C4-2B (cell line): ENCODE results near the gene TMPRSS6.

Experiments used
- H3K27ac ChIP-seq: fragments of 450-650 bp; 2 replicates; pipeline ENCODE4 v1.5.1; 2017
- ZFX ChIP-seq: fragments of 450-650 bp; IDR thresholded peaks from 2 replicates; pipeline ENCODE4 v1.6.1; 2017
- TF ChIP-seq, protein P1 (sequence below): fragments of 450-650 bp; conservative IDR thresholded peaks from 2 replicates; pipeline ENCODE4 v1.5.1; 2017; ENCODE audit warnings: mild to moderate bottlenecking

TMPRSS6 gene

DNA sequence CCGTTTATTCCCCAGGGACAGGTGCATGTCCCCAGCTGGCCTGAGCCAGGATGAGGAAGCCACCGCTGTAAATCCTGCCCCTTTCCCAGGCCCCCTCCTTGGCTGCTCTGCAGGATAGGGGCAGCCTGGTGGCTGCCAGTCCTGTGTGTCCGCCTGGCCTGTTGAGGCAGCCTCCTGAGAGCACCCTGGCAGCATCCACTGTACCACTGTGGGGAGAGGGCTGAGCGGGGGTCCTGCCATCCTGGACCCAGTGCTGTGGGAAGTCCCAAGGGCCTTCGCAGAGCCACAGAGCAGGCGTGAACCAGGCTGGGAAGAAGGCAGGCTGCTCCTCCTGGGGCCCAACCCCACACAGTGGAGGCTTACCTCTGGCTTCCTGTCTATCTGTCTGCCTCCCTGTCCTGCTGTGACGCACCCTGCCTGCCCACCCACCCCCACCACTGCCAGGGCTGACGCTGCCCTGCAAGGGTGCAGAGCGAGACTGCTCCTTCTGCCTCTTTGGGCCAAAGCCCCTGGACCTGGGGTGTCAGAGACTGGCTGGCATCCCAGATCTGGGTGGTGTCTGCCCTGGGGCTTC is 49.5 kb downstream of the TMPRSS6 start:
- H3K27ac ChIP-seq, result no peak overlapping the region
- TF ChIP-seq ZFX, result no peak
- TF ChIP-seq, protein P1, sequence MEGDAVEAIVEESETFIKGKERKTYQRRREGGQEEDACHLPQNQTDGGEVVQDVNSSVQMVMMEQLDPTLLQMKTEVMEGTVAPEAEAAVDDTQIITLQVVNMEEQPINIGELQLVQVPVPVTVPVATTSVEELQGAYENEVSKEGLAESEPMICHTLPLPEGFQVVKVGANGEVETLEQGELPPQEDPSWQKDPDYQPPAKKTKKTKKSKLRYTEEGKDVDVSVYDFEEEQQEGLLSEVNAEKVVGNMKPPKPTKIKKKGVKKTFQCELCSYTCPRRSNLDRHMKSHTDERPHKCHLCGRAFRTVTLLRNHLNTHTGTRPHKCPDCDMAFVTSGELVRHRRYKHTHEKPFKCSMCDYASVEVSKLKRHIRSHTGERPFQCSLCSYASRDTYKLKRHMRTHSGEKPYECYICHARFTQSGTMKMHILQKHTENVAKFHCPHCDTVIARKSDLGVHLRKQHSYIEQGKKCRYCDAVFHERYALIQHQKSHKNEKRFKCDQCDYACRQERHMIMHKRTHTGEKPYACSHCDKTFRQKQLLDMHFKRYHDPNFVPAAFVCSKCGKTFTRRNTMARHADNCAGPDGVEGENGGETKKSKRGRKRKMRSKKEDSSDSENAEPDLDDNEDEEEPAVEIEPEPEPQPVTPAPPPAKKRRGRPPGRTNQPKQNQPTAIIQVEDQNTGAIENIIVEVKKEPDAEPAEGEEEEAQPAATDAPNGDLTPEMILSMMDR, result no peak

DNA sequence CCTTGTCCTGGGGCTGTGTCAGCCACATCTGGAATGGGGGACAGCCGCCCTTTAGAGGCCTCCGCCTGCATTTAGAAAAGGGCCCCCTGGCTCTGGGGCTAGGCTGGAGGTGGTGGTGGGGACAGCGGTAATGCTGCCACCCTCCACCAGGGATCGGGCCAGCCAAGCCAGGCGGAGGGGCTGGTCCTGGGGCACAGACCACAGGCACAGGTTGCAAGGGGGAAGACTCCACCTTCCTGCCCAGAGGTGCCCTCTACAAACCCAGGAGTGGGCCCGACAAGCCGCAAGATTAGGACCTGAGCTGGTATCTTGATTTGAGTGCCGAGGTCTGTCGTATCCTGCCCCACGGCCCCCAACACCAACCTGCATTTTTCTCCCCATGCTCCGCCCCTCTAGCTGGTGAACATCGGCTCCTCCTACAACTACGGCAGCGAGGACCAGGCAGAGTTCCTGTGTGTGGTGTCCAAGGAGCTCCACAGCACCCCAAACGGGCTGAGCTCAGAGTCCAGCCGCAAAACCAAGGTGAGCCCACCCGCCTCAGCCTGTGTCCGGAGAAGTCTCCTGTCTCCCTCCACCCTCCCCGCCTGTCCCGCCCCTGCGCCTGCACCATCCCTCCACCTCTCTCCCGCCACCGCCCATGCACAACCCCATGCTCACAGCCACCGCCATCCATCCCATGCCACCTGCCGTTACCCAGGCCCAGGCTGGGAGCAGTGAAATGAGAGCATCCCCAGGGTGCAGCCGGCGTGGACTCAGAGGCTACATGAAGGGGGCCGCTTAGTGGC is 50.4 kb downstream of the TMPRSS6 start:
- H3K27ac ChIP-seq, result no peak overlapping the region
- TF ChIP-seq, protein P1, result no peak
- no peak for TF ChIP-seq ZFX

DNA sequence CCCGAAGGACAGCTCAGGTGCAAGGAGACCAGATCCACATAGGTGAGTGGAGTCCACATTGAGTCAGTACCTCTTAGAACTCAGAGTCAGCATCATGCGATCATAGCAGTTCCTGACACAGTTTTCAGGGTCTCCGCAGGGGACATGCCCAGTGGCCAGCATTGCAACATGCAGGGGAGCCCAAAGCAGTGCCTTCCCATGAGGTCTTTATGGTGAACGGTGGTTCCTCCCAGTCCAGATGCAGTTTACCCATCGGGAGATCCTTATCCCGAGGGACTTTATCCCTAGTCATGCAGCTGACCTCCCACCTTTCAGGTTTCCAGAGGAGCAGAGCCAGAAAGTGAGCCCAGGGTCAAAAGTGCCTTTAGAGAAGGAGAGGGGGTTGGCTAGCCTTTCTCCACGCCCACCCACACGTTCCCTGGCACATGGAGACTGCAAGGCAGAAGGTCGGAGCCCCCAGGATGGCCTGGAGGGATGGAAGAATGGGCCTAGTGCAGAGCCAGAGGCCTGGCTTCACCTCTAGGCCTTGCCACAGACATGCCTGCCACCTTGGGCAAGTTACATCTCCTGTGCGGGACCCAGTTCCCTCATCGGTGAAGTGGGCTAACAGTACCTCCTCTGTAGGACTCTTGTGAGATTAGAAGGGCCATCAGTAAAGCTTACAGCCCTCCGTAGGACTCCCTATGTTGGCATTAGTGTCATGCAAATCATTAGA is 51.6 kb downstream of the TMPRSS6 start:
- no peak overlapping the region for H3K27ac ChIP-seq
- TF ChIP-seq, protein P1, result no peak
- TF ChIP-seq ZFX, result no peak

DNA sequence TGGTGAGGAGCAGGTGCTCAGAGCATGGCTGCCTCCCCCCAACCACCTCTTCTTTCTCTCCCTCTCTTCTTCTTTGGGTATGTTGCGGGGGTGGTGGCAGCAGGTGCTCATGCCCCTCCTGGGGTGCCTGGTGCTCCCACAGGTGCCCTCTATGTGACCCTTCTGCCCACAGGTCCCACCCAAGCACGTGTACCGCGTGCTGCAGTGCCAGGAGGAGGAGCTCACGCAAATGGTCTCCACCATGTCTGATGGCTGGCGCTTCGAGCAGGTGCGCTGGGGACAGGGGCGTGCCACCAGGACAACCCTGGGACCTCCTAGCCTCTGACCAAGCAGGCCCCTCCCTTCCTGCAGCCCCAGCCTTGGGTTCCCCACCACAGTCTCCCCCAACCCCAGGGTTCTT is 52.3 kb downstream of the TMPRSS6 start:
- TF ChIP-seq ZFX, result no peak
- TF ChIP-seq, protein P1, result no peak
- H3K27ac ChIP-seq, result no peak overlapping the region

DNA sequence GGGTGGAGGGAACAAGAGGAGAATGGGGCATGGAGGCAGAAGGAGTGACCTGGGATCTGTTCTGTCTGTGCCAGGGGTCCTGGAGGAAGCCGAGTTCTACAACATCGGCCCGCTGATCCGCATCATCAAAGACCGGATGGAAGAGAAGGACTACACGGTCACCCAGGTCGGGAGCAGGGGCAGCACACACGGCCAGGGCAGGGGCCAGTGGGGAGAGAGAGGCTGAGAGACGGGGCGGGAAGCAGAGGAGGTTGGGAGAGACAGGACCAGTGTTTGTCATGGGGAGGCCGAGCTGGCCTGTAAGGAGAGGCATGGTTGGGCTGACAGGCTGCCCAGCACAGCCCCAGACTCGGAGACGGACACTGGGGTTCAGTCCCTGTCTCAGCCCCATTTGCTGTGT is 53.3 kb downstream of the TMPRSS6 start:
- H3K27ac ChIP-seq, result no peak overlapping the region
- TF ChIP-seq, protein P1, result no peak
- no peak for TF ChIP-seq ZFX

DNA sequence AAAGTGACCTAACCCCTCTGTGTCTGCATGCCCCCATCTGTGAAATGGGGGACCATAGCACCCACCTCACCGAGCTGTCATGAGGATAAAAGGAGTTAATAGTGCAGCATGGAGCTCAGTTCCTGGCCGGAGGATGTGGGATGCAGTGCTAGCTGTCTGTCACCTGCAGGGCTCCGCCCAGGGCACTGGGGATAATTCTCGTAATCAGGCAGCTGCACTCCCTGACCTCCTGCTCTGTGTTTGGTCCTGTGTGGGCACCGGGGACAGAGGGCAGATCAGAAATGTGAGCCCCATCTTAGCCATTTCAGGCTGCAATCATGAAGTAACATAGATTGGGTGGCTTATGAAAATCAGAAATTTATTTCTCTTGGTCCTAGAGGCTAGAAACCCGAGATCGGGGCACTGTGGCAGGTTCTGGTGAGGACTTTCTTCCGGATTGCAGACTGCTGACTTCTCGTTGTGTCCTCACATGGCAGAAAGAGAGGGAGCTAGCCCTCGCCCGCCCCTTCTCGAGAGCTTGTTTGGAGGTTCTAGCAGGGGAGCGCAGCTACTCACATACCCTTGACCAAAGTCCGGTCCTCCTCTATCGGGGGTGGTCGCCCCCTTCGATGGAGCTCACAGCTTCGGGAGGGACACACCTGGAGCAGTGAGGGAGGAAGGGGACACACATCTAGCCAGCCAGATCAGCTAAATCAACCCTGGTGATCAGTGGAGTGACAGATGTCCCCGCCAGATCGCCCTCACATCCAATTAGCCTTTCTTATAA is 54.7 kb downstream of the TMPRSS6 start:
- no peak overlapping the region for H3K27ac ChIP-seq
- TF ChIP-seq ZFX, result no peak

DNA sequence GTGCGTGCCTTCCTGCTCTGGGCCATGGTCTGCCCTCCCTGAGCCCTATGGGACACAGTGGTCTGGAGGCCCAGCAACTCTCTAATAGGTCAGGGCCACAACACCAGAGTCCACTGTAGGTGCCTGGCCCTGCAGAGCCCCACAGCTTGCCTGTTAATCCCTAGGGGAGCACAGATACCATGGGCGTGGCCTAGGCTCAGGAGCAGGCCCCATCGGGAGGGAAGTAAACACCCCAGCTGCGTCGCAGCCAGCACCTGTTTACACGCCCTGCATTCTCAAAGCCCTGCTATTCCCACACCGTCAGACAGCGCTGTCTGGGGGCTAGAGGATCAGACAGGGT is 55.5 kb downstream of the TMPRSS6 start:
- no peak overlapping the region for H3K27ac ChIP-seq
- TF ChIP-seq ZFX, result no peak
- TF ChIP-seq, protein P1, result no peak
